GM20000 (cell line): Measurements from ENCODE around the gene USF1.

ENCODE experiments used
- DNase-seq: peaks from one replicate; pipeline ENCODE4 v3.0.0; 2012; ENCODE audit warnings: low spot score
- CTCF ChIP-seq: IDR thresholded peaks from 2 replicates; pipeline ENCODE4 v1.5.1; 2012; ENCODE audit warnings: mild to moderate bottlenecking, control low read depth; ENCODE audit errors: extremely low read depth, missing control alignments

Gene USF1

GRCh38 chr1:161046605-161047228 lies 940 bp upstream of the USF1 start:
- DNase-seq, result peak; percentile 86

GRCh38 chr1:161044908-161045735 lies 655 bp downstream of the USF1 start:
- TF ChIP-seq CTCF, result no peak
- peak; percentile 82 for DNase-seq

More at GRCh38 chr1:161046605-161047228, 940 bp upstream of the USF1 start:
- no peak for TF ChIP-seq CTCF

- TF ChIP-seq CTCF, result no peak
- DNase-seq, result no peak
Observed at GRCh38 chr1:161044535-161044907, 1.3 kb downstream of the USF1 start.

- TF ChIP-seq CTCF, result no peak
Observed at GRCh38 chr1:161039546-161039945, 6.2 kb downstream of the USF1 start.

GRCh38 chr1:161039154-161039545 lies 6.6 kb downstream of the USF1 start:
- DNase-seq, result no peak

More at GRCh38 chr1:161039546-161039945, 6.2 kb downstream of the USF1 start:
- no peak for DNase-seq

GRCh38 chr1:161038523-161039153 lies 7.1 kb downstream of the USF1 start, which contains the start of gene TSTD1:
Gene TSTD1 (minus strand): TSS chr1:161038964. CDS start chr1:161038889, 75 bp downstream.
- TF ChIP-seq CTCF, result no peak
- peak; percentile 92 for DNase-seq

More at GRCh38 chr1:161039154-161039545, 6.6 kb downstream of the USF1 start:
- TF ChIP-seq CTCF, result no peak
